Stimulated activated naive B cell treated with anti-CD40 and anti-IgM and Interleukin-4, amounts not matched to agents 10 μg/mL and 1 μg/mL and 100 μg/mL, for 72 hours (primary cell): ENCODE data around the gene RNF168.
A peak's percentile ranks its signal among the peaks of the same experiment; 100 is the strongest.
"Not testable (repeated sequence)": the region's sequence is repeated elsewhere in the genome, so short reads cannot be mapped to it uniquely, and the experiment has no call there.

Experiments used
- ATAC-seq, 2 donors: fragments of 150-1000 bp; cut with Tn5 transposase; replicated peaks; 2 replicates each; pipeline ENCODE4 v1.10.0; 2021; ENCODE audit warnings: moderate library complexity in 1 of 2
- DNase-seq: peaks from one replicate; pipeline ENCODE4 v3.0.0; 2021
- H3K27ac Mint-ChIP-seq: one replicate; pipeline ENCODE4 v1.8.0; 2022; ENCODE audit warnings: mild to moderate bottlenecking, mixed read lengths
- H3K27me3 Mint-ChIP-seq, 2 donors: one replicate each; pipeline ENCODE4 v1.8.0; 2022; ENCODE audit warnings: mixed read lengths in 2 of 2
- H3K36me3 Mint-ChIP-seq, 2 donors: one replicate each; pipeline ENCODE4 v1.8.0; 2022; ENCODE audit warnings: mixed read lengths in 2 of 2, mild to moderate bottlenecking in 1 of 2
- H3K4me1 Mint-ChIP-seq, 2 donors: one replicate each; pipeline ENCODE4 v1.8.0; 2022; ENCODE audit warnings: mixed read lengths in 2 of 2, mild to moderate bottlenecking in 1 of 2
- H3K4me3 Mint-ChIP-seq, 2 donors: one replicate each; pipeline ENCODE4 v1.8.0; 2022; ENCODE audit warnings: mild to moderate bottlenecking in 2 of 2, mixed read lengths in 2 of 2, moderate library complexity in 1 of 2
- H3K9me3 Mint-ChIP-seq, 2 donors: one replicate each; pipeline ENCODE4 v1.8.0; 2022; ENCODE audit warnings: mixed read lengths in 2 of 2, mild to moderate bottlenecking in 1 of 2

The RNF168 gene

DNA sequence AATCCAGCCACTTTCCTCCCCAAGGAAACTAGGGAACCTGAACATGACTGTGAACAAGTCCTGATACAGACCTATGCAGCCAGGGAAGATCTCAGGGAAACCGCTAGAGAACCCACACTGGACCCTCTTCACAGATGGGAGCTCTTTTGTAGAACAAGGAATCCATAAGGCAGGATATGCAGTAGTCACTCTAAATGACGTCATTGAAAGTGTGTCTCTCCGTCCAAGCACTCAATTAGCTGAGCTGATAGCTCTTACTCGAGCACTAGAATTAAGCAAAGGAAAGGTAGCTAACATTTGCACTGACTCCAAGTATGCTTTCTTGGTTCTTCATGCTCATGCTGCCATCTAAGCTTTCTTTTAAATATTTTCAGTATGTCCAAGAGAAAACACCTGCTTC lies 21.6 kb upstream of the RNF168 start:
- Mint-ChIP-seq H3K4me1 (peaks cover 7 to 11% of the 10 kb centered on the region in 2 donors), H3K27ac (no peak overlapping the region)
- ATAC-seq: no peak

DNA sequence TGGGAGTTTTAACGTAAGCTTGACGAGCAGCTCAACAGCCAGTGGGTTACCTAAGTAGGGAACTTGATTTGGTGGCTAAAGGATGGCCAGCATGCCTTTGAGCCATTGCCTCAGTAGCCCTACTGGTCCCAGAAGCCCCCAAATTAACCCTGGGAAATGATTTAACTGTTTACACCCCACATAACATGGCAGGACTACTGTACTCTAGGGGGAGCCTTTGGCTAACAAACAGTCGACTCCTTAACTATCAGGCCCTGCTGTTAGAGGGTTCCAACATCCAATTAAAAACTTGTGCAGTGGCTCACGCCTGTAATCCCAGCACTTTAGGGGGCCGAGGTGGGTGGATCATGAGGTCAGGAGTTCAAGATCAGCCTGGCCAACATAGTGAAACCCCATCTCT lies 21.0 kb upstream of the RNF168 start:
- Mint-ChIP-seq H3K4me1 (peaks cover 7 to 11% of the 10 kb centered on the region in 2 donors), H3K4me3 (no peak overlapping the region), H3K36me3 (peaks cover 5 to 12% of the 10 kb centered on the region in 2 donors), H3K27me3 (no peaks in the 10 kb centered on the region), H3K9me3 (peaks cover 16 to 22% of the 10 kb centered on the region in 2 donors), H3K27ac (no peak overlapping the region)
- no peak for ATAC-seq
- no peak for DNase-seq

More for the DNA sequence above, 21.6 kb upstream of the RNF168 start:
- H3K9me3 Mint-ChIP-seq: peaks cover 15 to 18% of the 10 kb centered on the region in 2 donors
- no peak for DNase-seq
- H3K4me3 Mint-ChIP-seq: no peak overlapping the region
- peaks cover 5 to 12% of the 10 kb centered on the region in 2 donors for H3K36me3 Mint-ChIP-seq
- H3K27me3 Mint-ChIP-seq: no peaks in the 10 kb centered on the region

DNA sequence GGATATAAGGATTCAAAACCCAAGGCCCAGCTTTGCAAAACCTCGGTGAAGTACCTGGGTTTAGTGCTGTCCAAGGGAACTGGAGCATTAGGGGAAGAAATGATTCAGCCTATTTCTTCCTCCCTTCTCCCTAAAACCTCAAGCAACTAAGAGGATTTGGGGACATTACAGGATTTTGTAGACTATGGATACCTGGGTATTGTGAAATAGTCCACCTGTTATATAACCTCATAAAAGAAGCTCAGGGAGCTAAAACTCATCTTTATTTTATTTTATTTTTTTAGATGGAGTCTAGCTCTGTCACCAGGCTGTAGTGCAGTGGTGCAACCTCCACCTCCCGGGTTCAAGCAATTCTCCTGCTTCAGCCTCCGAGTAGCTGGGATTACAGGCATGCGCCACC lies 20.3 kb upstream of the RNF168 start:
- Mint-ChIP-seq H3K9me3 (peaks cover 19 to 24% of the 10 kb centered on the region in 2 donors), H3K27me3 (no peaks in the 10 kb centered on the region), H3K27ac (no peak overlapping the region), H3K4me3 (no peak overlapping the region), H3K36me3 (peaks cover 8 to 14% of the 10 kb centered on the region in 2 donors), H3K4me1 (peaks cover 7 to 11% of the 10 kb centered on the region in 2 donors)
- DNase-seq (no peak), ATAC-seq (no peak)

DNA sequence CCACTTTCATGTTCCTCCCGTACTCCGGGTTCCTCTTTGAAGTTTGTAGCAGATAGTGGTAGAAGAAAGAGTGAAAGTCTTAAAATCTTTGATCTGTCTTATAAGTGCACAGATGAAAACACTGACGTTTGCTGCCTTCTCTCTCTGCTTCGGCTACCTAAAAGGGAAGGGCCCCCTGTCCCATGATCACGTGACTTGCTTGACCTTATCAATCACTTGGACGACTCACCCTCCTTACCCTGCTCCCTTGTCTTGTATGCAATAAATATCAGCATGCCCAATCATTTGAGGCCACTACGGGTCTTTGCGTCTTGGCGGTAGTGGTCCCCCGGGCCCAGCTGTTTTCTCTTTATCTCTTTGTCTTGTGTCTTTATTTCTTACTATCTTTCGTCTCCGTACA lies 17.7 kb upstream of the RNF168 start:
- H3K4me1 Mint-ChIP-seq, H3K4me3 Mint-ChIP-seq, DNase-seq, H3K27ac Mint-ChIP-seq, ATAC-seq, H3K27me3 Mint-ChIP-seq: not testable (repeated sequence)
- H3K9me3 Mint-ChIP-seq: peaks cover 24 to 27% of the 10 kb centered on the region in 2 donors
- peaks cover 10 to 16% of the 10 kb centered on the region in 2 donors for H3K36me3 Mint-ChIP-seq

DNA sequence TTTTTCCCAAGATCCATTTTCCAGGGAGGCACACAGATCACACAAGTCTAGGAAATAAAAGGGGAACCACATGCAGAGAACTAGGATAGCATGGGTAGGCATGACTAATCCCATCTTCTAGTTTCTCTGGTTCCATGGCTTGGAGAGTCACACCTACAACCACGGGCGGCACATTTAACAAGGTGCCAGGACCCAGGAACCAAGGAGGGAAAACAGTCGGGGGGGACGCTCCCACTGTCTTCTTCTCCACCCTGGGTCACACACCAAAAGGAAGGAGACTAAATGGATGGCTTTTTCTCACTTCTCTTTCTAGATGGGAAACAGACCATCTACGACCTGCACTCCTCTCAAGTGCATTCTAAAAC lies 16.1 kb upstream of the RNF168 start:
- Mint-ChIP-seq H3K4me1 (no peaks in the 10 kb centered on the region), H3K27ac (no peak overlapping the region), H3K4me3 (no peak overlapping the region), H3K9me3 (peaks cover 28 to 33% of the 10 kb centered on the region in 2 donors), H3K36me3 (peaks cover 10 to 18% of the 10 kb centered on the region in 2 donors), H3K27me3 (no peaks in the 10 kb centered on the region)
- no peak for DNase-seq
- no peak for ATAC-seq

DNA sequence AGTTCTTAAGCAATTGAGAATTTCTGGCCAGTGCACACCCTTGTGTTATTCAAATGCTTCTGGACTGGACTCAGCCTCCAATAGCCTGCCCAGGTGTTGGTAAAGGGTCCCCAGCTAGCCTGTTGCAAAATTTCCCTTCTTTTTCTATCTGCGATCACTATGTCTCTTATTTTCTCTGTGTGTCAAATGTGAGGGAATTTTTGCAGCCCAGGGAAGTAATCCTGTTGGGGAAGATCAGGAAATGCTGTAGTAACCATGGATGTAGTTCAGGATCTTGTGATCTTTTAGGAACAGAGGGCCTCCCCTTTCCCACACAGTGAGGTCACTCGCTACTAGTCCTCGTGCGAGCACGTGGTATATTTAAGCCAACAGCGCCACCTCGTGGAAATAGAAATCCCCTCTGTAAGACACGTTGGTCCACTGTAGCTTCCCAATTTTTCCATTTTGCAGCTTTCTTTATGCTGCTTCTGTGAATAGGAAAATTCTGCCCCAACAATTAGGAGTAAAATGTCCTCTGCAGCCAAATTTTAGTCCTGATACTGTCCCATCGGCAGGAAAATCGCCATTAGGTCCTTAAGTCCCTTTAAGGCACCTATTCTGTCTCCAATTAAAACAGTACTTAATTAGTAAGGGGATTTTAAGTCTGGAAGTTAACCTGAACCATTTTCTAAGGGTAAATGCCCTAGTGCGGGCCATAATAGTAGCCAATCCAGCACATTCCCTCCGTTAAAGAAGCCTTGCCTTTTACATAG lies 15.6 kb upstream of the RNF168 start:
- Mint-ChIP-seq H3K4me3 (no peak overlapping the region), H3K9me3 (peaks cover 29 to 36% of the 10 kb centered on the region in 2 donors), H3K36me3 (peaks cover 10 to 19% of the 10 kb centered on the region in 2 donors), H3K27ac (no peak overlapping the region), H3K27me3 (peaks cover 2% of the 10 kb centered on the region in 2 donors), H3K4me1 (no peaks in the 10 kb centered on the region)
- DNase-seq (no peak), ATAC-seq (peak; percentile 42 to 54)

DNA sequence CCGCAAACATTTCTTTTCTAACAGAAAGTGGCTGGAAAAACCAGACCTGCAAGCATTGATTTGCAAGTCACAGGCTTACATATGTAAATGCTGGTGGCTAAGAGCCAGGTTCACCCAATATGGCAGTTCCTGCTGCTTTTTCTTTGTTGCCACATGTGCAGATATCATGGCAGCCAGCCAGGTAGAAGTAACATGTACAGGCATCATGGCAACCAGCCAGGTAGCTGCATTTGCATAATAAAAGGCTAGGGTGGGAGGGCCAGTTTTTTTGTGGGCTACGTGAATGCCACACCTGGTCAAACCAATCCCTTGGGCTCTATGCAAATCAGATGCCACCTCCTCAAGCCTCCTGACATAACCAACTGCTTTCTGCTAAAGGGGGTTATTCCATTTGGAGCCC lies 14.4 kb upstream of the RNF168 start:
- DNase-seq (no peak), ATAC-seq (no peak)
- Mint-ChIP-seq H3K4me3 (no peak overlapping the region), H3K27ac (no peak overlapping the region), H3K36me3 (peaks cover 10 to 22% of the 10 kb centered on the region in 2 donors), H3K4me1 (no peaks in the 10 kb centered on the region), H3K9me3 (peaks cover 33 to 40% of the 10 kb centered on the region in 2 donors), H3K27me3 (peaks cover 6 to 7% of the 10 kb centered on the region in 2 donors)

DNA sequence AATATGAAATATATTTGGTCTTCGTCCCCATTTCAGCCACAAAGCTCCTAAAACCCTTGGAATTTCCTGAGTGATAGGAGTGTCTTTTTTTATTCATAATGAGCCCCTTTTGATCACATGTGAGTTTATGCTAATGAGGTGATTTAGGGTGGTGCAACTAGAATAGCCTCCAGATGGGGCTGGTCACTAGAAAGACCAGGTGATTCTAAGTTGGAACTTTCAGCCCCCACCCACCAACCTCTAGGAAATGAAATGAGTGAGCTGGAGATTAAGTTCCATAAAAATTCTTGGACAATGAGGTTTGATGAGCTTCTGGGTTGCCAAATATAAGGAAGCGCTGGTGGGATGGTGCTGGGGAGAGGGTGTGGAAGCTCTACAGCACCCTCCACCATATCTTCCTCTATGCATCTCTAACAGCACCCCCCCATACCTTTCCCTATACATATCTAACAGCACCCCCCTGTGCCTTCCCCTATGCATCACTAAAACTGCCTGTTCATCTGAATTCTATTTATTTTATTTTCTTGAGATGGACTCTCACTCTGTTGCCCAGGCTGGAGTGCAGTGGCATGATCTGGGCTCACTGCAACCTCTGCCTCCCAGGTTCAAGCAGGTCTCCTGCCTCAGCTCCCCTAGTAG lies 13.7 kb upstream of the RNF168 start:
- H3K27me3 Mint-ChIP-seq: peaks cover 6 to 7% of the 10 kb centered on the region in 2 donors
- ATAC-seq (no peak), DNase-seq (no peak)
- peaks cover 31 to 40% of the 10 kb centered on the region in 2 donors for H3K9me3 Mint-ChIP-seq
- no peak overlapping the region for H3K4me3 Mint-ChIP-seq
- H3K4me1 Mint-ChIP-seq: no peaks in the 10 kb centered on the region
- peaks cover 10 to 21% of the 10 kb centered on the region in 2 donors for H3K36me3 Mint-ChIP-seq
- H3K27ac Mint-ChIP-seq: no peak overlapping the region

DNA sequence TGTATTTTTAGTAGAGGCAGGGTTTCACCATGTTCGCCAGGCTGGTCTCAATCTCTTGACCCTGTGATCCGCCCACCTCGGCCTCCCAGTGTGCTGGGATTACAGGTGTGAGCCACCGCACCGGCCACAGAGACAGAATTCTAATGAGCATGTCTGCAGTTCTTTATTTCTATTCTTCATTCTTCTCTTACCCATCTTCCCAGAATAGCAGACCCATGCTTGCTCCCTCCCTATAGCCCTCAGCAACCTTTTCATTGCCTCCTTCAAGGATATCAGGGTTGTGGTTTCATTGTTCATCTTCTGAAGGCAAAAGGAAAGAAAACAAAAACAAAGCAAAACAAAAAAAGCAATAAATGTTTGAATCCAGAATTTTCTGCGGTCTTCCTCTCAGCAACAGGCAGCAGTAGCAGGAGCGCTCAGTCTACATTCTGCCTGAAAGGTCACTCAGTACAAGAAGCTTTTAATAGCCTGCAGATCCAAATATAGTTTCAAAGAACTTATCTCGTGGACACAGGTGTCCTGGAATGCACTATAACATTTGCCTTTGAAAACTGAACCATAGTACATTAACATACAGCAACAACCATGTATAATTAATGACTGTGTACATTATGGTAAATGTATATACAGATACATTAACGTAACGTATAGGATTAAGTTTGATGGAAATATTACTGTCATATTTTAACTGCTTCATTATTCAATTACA lies 11.5 kb upstream of the RNF168 start, which contains the start of gene SMCO1:
Gene SMCO1, minus strand, starts transcription at position 434 of the 709 bp plus-strand sequence. Its CDS starts 137 bp downstream, at position 297.
- H3K27me3 Mint-ChIP-seq: peaks cover 11 to 13% of the 10 kb centered on the region in 2 donors
- DNase-seq (no peak), ATAC-seq (no peak)
- no peak within 1 kb of the TSS for H3K4me3 Mint-ChIP-seq
- H3K36me3 Mint-ChIP-seq: peaks cover 8 to 15% of the 10 kb centered on the region in 2 donors
- H3K27ac Mint-ChIP-seq: no peak within 1 kb of the TSS
- H3K4me1 Mint-ChIP-seq: no peaks in the 10 kb centered on the region
- H3K9me3 Mint-ChIP-seq: peaks cover 14 to 24% of the 10 kb centered on the region in 2 donors

DNA sequence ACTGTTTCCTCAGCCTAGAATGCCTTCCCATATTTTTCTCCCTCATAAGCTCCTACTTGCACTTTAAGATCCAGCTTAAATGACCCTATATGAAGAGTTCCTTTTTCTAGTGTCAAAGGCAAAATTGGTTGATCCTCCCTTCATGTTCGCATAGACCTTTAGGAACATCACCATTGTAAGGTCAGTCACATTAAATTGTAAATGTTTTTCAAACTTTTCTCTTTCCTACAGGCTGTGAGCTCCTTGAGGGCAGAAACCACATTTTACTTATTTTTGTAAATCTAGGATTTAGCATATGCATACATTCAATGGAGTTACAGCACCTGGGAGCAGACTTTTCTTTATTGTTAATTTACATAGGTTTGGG lies 10.8 kb upstream of the RNF168 start:
- H3K27ac Mint-ChIP-seq: no peak overlapping the region
- no peaks in the 10 kb centered on the region for H3K4me1 Mint-ChIP-seq
- DNase-seq (no peak), ATAC-seq (no peak)
- H3K27me3 Mint-ChIP-seq: peaks cover 11 to 13% of the 10 kb centered on the region in 2 donors
- no peak overlapping the region for H3K4me3 Mint-ChIP-seq
- peaks cover 8 to 15% of the 10 kb centered on the region in 2 donors for H3K36me3 Mint-ChIP-seq
- peaks cover 11 to 24% of the 10 kb centered on the region in 2 donors for H3K9me3 Mint-ChIP-seq

DNA sequence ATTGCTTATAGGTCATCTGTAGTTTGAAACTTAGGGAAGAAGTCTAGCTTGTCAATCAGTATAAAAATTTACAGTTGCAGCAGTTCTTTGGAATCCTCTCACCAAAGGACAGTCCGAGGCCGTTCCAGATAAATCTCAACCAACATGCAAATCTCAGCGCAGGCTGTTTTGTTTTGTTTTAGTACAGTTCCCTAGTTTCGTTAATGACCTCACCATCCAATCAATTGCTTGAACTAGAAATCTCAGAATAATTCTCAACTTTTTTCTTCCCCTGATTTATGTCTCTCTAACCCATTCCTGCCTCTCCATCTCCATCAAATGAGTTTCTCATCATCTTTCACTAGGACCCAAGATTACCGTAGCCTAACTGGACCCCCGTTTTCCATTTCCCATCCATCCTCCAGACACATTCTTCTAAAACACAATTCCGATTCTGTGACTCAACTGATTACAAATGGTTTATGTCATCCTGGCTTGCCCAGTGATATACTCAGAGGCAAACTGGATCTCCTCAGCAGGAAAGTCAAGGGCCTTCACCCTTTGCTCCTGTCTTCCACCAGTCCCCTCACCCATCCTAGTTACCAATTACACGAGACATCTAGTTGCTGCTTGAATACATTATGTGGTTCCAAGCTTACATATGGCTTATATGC lies 10.3 kb upstream of the RNF168 start:
- Mint-ChIP-seq H3K27ac (no peak overlapping the region), H3K4me1 (no peaks in the 10 kb centered on the region), H3K4me3 (no peak overlapping the region), H3K36me3 (peaks cover 6 to 12% of the 10 kb centered on the region in 2 donors), H3K27me3 (peaks cover 11 to 13% of the 10 kb centered on the region in 2 donors), H3K9me3 (peaks cover 9 to 21% of the 10 kb centered on the region in 2 donors)
- no peak for DNase-seq
- ATAC-seq: no peak

DNA sequence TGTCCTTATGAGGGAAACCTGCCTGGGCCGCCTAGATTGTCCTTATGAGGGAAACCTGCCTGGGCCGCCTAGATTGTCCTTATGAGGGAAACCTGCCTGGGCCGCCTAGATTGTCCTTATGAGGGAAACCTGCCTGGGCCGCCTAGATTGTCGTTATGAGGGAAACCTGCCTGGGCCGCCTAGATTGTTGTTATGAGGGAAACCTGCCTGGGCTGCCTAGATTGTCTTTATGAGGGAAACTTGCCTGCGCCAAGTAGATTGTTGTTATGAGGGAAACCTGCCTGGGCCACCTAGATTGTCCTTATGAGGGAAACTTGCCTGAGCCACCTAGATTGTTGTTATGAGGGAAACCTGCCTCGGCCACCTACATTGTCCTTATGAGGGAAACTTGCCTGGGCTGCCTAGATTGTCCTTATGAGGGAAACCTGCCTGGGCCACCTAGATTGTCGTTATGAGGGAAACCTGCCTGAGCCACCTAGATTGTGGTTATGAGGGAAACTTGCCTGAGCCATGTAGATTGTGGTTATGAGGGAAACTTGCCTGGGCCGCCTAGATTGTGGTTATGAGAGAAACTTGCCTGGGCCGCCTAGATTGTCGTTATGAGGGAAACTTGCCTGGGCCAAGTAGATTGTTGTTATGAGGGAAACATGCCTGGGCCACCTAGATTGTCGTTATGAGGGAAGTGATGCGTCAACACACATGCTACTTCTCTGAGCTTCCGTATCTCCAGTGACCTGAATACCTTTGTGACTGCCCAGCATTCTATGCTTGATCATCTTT lies 8.3 kb upstream of the RNF168 start:
- H3K27ac Mint-ChIP-seq, H3K4me1 Mint-ChIP-seq, H3K4me3 Mint-ChIP-seq, ATAC-seq, DNase-seq: not testable (repeated sequence)
- H3K36me3 Mint-ChIP-seq: peaks cover 3 to 12% of the 10 kb centered on the region in 2 donors
- peaks cover 11 to 13% of the 10 kb centered on the region in 2 donors for H3K27me3 Mint-ChIP-seq
- peaks cover 10 to 18% of the 10 kb centered on the region in 2 donors for H3K9me3 Mint-ChIP-seq

DNA sequence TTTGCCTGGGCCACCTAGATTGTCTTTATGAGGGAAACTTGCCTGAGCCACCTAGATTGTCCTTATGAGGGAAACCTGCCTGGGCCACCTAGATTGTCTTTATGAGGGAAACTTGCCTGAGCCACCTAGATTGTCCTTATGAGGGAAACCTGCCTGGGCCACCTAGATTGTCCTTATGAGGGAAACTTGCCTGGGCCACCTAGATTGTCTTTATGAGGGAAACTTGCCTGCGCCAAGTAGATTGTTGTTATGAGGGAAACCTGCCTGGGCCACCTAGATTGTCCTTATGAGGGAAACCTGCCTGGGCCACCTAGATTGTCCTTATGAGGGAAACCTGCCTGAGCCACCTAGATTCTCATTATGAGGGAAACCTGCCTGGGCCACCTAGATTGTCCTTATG lies 7.5 kb upstream of the RNF168 start:
- not testable (repeated sequence) for H3K27ac Mint-ChIP-seq, DNase-seq, ATAC-seq, H3K4me1 Mint-ChIP-seq, H3K4me3 Mint-ChIP-seq
- Mint-ChIP-seq H3K27me3 (peaks cover 11 to 13% of the 10 kb centered on the region in 2 donors), H3K36me3 (peaks cover 6 to 12% of the 10 kb centered on the region in 2 donors), H3K9me3 (peaks cover 13 to 20% of the 10 kb centered on the region in 2 donors)
